Anterior cingulate cortex (tissue), 58 donors: Measurements from ENCODE around the gene ARHGAP26.
A peak's percentile ranks its signal among the peaks of the same experiment; 100 is the strongest.

Experiments
- DNase-seq, 58 donors: peaks; one replicate each; lab custom pipeline; 2025; lab: John Stamatoyannopoulos, UW

Gene ARHGAP26

GRCh38 chr5:142886211-142886610, 116.0 kb downstream of the ARHGAP26 start:
- DNase-seq = no peak

GRCh38 chr5:142886956-142887355, 116.8 kb downstream of the ARHGAP26 start:
- no peak for DNase-seq

- DNase-seq = peak in 8 of 58 donors; percentile 7 to 65 (median 26)
Measured at GRCh38 chr5:142888469-142889085, 118.4 kb downstream of the ARHGAP26 start.

- DNase-seq = no peak
Measured at GRCh38 chr5:142892021-142892420, 121.8 kb downstream of the ARHGAP26 start.

- DNase-seq = no peak
Measured at GRCh38 chr5:142894315-142894714, 124.1 kb downstream of the ARHGAP26 start.

- no peak for DNase-seq
Measured at GRCh38 chr5:142894749-142895148, 124.6 kb downstream of the ARHGAP26 start.

- no peak for DNase-seq
Measured at GRCh38 chr5:142896325-142897007, 126.3 kb downstream of the ARHGAP26 start.

GRCh38 chr5:142897328-142897727, 127.2 kb downstream of the ARHGAP26 start:
- DNase-seq = no peak

GRCh38 chr5:142900927-142901326, 130.8 kb downstream of the ARHGAP26 start:
- DNase-seq = no peak

GRCh38 chr5:142901476-142902185, 131.5 kb downstream of the ARHGAP26 start:
- no peak for DNase-seq

- no peak for DNase-seq
Measured at GRCh38 chr5:142902186-142902965, 132.2 kb downstream of the ARHGAP26 start.

GRCh38 chr5:142904416-142904815, 134.2 kb downstream of the ARHGAP26 start:
- DNase-seq = no peak

- DNase-seq = no peak
Measured at GRCh38 chr5:142905348-142905747, 135.2 kb downstream of the ARHGAP26 start.

GRCh38 chr5:142906863-142907671, 136.9 kb downstream of the ARHGAP26 start:
- peak in 4 of 58 donors; percentile 2 to 24 (median 8) for DNase-seq

- DNase-seq = no peak
Measured at GRCh38 chr5:142908659-142909058, 138.5 kb downstream of the ARHGAP26 start.

GRCh38 chr5:142910128-142910527, 140.0 kb downstream of the ARHGAP26 start:
- DNase-seq = no peak

- no peak for DNase-seq
Measured at GRCh38 chr5:142911170-142911569, 141.0 kb downstream of the ARHGAP26 start.

- no peak for DNase-seq
Measured at GRCh38 chr5:142911775-142912174, 141.6 kb downstream of the ARHGAP26 start.

- DNase-seq = no peak
Measured at GRCh38 chr5:142913728-142914338, 143.7 kb downstream of the ARHGAP26 start.
